IPS-11a (cell line): ENCODE measurements around the gene FAM163B.

ENCODE experiments used
- H3K4me3 ChIP-seq: one replicate; pipeline ENCODE4 v1.5.1; 2013; ENCODE audit warnings: low read depth, low read length, control low read depth

FAM163B gene

GRCh38 chr9:133609311-133610098 is at the start of gene FAM163B:
Gene FAM163B (minus strand): TSS chr9:133609389. CDS start chr9:133580223, 29,166 bp downstream.
- no peak within 1 kb of the TSS for H3K4me3 ChIP-seq

GRCh38 chr9:133657120-133657661 is 48.0 kb upstream of the FAM163B start:
- no peak overlapping the region for H3K4me3 ChIP-seq

- no peak overlapping the region for H3K4me3 ChIP-seq
Measured at GRCh38 chr9:133656211-133657119, 47.3 kb upstream of the FAM163B start.

- H3K4me3 ChIP-seq, result no peak overlapping the region
Measured at GRCh38 chr9:133655701-133656100, 46.5 kb upstream of the FAM163B start.

- no peak overlapping the region for H3K4me3 ChIP-seq
Measured at GRCh38 chr9:133654736-133655657, 45.8 kb upstream of the FAM163B start.

GRCh38 chr9:133653638-133654037 is 44.4 kb upstream of the FAM163B start:
- H3K4me3 ChIP-seq, result no peak overlapping the region

GRCh38 chr9:133650026-133650425 is 40.8 kb upstream of the FAM163B start:
- H3K4me3 ChIP-seq, result no peak overlapping the region

GRCh38 chr9:133649194-133649593 is 40.0 kb upstream of the FAM163B start:
- no peak overlapping the region for H3K4me3 ChIP-seq

GRCh38 chr9:133647765-133648469 is 38.7 kb upstream of the FAM163B start:
- no peak overlapping the region for H3K4me3 ChIP-seq

GRCh38 chr9:133647148-133647547 is 38.0 kb upstream of the FAM163B start:
- no peak overlapping the region for H3K4me3 ChIP-seq

GRCh38 chr9:133645021-133645765 is 36.0 kb upstream of the FAM163B start:
- no peak overlapping the region for H3K4me3 ChIP-seq

GRCh38 chr9:133643978-133644760 is 35.0 kb upstream of the FAM163B start:
- H3K4me3 ChIP-seq, result no peak overlapping the region

GRCh38 chr9:133643362-133643755 is 34.2 kb upstream of the FAM163B start:
- no peak overlapping the region for H3K4me3 ChIP-seq

GRCh38 chr9:133642708-133643361 is 33.6 kb upstream of the FAM163B start:
- H3K4me3 ChIP-seq, result no peak overlapping the region

GRCh38 chr9:133641861-133642595 is 32.8 kb upstream of the FAM163B start:
- no peak overlapping the region for H3K4me3 ChIP-seq

GRCh38 chr9:133641396-133641655 is 32.1 kb upstream of the FAM163B start:
- H3K4me3 ChIP-seq, result no peak overlapping the region

GRCh38 chr9:133640580-133641395 is 31.6 kb upstream of the FAM163B start:
- H3K4me3 ChIP-seq, result no peak overlapping the region
